ENCODE measurements around the gene CSAD.
"Not testable (repeated sequence)": the region's sequence is repeated elsewhere in the genome, so short reads cannot be mapped to it uniquely, and the experiment has no call there.

DNA sequence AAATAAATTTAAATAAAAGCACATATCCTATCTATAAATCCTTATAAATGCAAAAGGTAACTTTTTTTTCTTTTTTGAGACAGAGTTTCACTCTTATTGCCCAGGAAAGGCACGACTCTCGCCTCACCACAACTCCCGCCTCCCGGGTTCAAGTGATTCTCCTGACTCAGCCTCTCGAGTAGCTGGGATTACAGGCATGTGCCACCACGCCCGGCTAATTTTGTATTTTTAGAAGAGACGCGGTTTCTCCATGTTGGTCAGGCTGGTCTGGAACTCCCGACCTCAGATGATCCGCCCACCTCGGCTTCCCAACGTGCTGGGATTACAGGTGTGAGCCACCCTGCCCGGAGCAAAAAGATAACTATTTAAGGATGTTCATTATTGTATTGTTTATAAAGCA is 1.9 kb downstream of the CSAD start:
- TF ChIP-seq, protein P1, sequence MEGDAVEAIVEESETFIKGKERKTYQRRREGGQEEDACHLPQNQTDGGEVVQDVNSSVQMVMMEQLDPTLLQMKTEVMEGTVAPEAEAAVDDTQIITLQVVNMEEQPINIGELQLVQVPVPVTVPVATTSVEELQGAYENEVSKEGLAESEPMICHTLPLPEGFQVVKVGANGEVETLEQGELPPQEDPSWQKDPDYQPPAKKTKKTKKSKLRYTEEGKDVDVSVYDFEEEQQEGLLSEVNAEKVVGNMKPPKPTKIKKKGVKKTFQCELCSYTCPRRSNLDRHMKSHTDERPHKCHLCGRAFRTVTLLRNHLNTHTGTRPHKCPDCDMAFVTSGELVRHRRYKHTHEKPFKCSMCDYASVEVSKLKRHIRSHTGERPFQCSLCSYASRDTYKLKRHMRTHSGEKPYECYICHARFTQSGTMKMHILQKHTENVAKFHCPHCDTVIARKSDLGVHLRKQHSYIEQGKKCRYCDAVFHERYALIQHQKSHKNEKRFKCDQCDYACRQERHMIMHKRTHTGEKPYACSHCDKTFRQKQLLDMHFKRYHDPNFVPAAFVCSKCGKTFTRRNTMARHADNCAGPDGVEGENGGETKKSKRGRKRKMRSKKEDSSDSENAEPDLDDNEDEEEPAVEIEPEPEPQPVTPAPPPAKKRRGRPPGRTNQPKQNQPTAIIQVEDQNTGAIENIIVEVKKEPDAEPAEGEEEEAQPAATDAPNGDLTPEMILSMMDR (conservative IDR thresholded peaks at IDR 0.05; ENCODE audit: low read length), result not testable (repeated sequence)
- TF ChIP-seq EZH2phosphoT487 (IDR thresholded peaks at IDR 0.05; ENCODE audit: borderline replicate concordance, low read depth, low read length), result not testable (repeated sequence)

All from OCI-LY7 (cell line).